NCI-H524 (cell line): ENCODE data around the gene EHD1.

Experiments used
- DNase-seq, 2 experiments: peaks; one replicate each; lab custom pipeline; 2025; lab: John Stamatoyannopoulos, UW

The EHD1 gene

GRCh38 chr11:64890522-64890939 is 12.1 kb upstream of the EHD1 start:
- DNase-seq: peak; percentile 47 to 75

- DNase-seq: no peak
Observed at GRCh38 chr11:64888729-64889511, 10.5 kb upstream of the EHD1 start.

GRCh38 chr11:64888406-64888728 is 9.9 kb upstream of the EHD1 start:
- DNase-seq: no peak

- peak; percentile 29 to 34 for DNase-seq
Observed at GRCh38 chr11:64887757-64888405, 9.5 kb upstream of the EHD1 start.

- no peak for DNase-seq
Observed at GRCh38 chr11:64887234-64887756, 8.9 kb upstream of the EHD1 start.

DNA sequence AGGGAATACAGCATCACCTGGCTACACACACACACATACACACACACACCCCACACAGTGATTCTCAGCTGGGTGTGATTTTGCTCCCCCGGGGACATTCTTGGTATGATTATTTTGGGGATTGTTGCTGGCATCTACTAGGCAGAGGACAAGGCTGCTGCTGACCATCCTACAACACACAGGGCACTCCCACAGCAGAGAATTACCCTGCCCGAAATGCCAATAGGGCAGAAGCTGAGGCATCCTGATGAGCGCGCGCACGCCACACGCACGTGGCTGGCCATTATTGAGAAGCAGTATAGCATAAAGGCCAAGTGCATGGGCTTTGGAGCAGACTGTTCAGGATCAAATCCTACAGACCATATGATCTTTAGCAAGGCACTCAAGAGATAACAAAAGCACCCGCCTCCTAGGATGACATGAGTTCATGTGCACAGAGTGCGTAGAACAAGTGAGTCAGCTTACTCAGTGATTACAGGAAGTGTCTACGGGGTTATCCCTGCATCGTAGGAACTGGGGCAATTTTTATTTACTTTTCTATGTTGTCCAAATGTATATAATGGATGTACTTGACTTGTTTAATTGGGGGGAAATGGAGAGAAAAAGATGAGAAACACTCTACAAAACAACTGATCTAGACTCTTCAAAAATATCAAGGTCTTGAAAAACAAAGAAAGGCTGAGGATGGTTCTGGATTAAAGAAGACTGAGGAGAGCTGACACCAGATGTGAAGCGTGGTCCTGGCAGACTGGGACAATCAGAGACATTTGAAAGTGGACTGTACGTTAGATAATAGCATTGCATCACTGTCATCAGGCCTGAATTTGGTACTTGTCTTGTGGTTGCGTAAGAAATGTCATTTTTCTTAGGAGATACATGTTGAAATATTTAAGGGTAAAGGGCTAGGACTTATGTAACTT is 7.2 kb upstream of the EHD1 start:
- no peak for DNase-seq

- no peak for DNase-seq
Observed at GRCh38 chr11:64884019-64884418, 5.6 kb upstream of the EHD1 start.

DNA sequence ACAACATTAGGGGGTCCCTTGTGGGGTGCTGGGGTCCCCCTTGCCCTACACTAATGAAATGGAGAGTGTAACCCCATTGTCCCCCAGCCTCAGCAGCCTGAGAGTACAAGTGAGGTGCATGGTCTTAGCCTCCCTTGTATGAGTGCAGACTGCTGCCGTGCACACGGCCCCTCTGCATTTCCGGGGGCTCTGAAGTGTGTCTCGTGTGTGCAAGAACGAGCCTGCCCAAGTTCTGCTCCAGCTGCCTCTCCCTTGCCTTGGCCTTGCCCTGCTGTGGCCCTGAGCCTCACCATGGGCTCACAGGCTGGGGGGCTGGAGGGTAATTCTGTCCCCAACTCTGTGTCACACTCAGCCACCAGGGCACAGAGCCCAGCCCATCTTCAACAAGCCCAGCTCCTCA is 5.2 kb upstream of the EHD1 start:
- DNase-seq: no peak

GRCh38 chr11:64882243-64882642 is 3.8 kb upstream of the EHD1 start:
- no peak for DNase-seq

GRCh38 chr11:64881476-64881875 is 3.1 kb upstream of the EHD1 start:
- no peak for DNase-seq

DNA sequence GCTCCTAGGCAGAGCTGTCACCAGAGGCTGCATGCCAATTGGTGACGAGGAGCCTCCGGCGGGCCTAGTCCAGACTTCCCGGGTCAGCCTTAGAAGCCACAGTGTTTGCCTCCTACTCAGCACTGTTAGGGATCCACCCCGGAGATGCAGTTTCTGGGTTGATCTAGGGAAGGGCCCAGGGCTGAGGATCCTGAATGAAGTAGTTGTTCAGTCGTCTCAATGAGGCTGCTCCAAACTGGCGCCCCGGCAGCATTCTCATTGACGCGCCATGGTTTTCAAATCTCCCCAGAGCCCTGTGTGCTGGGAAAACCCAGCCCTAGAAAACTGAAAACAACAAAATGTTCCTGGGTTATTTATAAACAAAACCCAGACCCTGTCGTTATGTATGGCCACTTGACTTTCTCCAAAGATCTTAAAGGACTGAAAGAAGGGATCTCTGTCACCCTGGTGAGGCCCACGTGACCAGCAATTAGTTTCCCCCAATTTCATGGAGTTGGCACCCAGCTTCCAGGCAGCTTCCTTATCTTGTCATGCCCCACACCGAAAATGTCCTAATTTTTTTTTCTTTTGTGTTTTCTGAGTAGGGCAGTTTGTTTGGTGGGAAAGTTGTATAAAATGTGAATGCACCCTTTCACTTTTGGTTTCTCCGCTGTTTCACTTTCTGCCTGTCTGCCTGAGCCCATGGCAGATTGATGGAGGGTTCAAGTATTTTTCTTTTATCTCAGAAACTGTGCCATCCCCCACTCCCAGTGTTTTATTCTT is 2.0 kb upstream of the EHD1 start:
- DNase-seq: no peak

DNA sequence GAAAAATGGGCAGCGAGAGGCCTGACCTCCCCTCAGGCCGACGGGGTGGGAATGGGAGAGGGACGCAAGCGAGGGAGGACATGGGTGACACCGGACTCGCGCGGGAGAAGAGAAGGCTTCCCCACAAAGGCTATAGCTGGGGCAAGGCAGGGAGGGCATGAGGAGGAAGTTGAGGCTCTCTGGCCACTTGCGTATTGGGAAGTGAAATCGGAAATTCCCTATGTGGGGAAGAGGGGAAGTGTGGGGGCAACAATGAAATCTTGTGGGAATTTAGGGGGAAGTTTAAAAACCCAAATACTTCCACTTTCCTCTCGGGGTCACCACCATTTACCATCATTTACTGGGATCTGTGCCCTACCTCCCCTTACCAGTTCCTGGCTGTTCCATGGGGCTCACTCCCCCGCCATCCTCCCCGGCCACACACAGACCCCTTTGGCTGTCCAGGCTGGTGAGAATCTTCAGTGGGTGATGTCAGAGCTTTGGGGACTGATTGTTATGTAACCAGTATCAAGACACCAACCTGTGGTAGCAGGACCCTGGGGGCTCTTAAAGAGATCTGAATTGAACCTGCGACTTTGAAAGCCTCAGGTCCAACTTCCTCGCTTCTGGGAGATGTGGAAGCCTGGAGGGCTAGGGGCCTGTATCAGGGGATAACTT is 951 bp upstream of the EHD1 start:
- no peak for DNase-seq

- DNase-seq: peak; percentile 39 to 43
Observed at GRCh38 chr11:64878223-64878493, 263 bp downstream of the EHD1 start.

- DNase-seq: no peak
Observed at GRCh38 chr11:64877390-64878222, 815 bp downstream of the EHD1 start.

GRCh38 chr11:64876835-64877341 is 1.5 kb downstream of the EHD1 start:
- DNase-seq: no peak

DNA sequence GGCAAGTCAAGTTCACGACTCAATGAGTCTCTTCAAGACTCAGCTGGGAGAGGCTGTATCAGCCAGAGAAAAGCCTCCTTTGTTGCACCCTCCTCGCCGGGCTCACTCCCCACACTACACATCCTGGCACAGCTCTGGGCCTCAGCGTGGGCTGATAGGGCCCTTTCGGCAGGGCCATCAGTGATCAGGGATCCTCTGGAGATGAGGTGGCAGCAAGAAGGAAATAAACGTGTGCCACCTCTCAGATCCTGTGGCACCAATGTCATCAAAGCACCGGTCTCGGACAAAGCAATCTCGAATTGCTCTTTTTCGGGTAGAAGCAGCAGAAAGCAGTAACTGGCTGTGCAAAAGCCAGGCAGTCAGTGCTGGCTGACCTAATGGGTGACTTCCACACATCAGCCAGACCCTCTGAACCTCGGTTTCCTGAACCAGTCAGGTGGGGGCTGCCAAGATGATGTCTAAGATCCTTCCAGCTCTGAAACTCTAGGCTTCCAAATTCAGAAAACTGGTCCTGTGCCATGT is 2.1 kb downstream of the EHD1 start:
- DNase-seq: no peak

GRCh38 chr11:64875369-64876228 is 2.8 kb downstream of the EHD1 start:
- no peak for DNase-seq

- DNase-seq: no peak
Observed at GRCh38 chr11:64874308-64875240, 3.8 kb downstream of the EHD1 start.
